Bronchial epithelial cell (primary cell): ENCODE results near the gene ZNF750. TPM values are rescaled to one million over a fixed set of nuclear protein-coding genes. Genes with fewer than 3 reads are reported as not detected.

ENCODE experiments used
- DNase-seq: peaks from one replicate; pipeline ENCODE4 v3.0.0-alpha.2; 2010; ENCODE audit warnings: low read depth
- FAIRE-seq: peaks from 2 replicates; lab custom pipeline; 2011; peaks lifted over from hg19 to GRCh38; lab: Jason Lieb, UNC
- H3K27me3 ChIP-seq: 2 replicates; pipeline ENCODE4 v1.5.1; 2011; ENCODE audit warnings: low read length; ENCODE audit not compliant: control insufficient read depth, insufficient read depth
- H3K36me3 ChIP-seq: 2 replicates; pipeline ENCODE4 v1.5.1; 2011; ENCODE audit warnings: low read length; ENCODE audit not compliant: control insufficient read depth, insufficient read depth
- H3K4me3 ChIP-seq: 2 replicates; pipeline ENCODE4 v1.5.1; 2011; ENCODE audit warnings: mild to moderate bottlenecking, low read depth, low read length, control low read depth
- CTCF ChIP-seq: IDR thresholded peaks from 2 replicates; pipeline ENCODE4 v1.5.1; 2011; ENCODE audit warnings: mild to moderate bottlenecking, moderate library complexity, low read length, control low read depth, inconsistent platforms; ENCODE audit not compliant: insufficient read depth, severe bottlenecking
- total RNA-seq: library from RNA; depleted of rRNA; stranded (reverse); fragments of >200 nt; gene quantifications from 2 replicates; pipeline ENCODE4 v1.2.1, GENCODE V29; 2014

Gene ZNF750
- total RNA-seq, 1 donor from 2014 or later: 3.2 TPM

DNA sequence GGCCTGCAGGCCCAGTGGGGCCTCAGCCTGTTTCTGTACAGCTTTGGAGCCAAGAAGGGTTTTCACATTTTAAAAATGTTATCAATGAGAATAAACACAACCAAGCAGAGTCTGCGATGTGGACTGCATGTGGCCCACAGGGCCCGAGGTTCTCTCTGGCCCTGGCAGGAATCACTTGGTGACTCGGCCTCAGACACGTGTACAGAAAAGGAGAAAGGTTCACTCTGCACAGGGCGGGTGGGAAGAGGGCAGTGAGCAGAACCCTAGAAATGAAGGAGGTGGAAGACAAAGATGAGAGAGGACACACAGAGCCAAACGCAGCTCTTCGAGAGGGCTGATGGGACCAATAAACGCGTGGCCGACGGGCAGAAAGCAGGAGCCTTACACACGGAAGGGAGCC lies 11.6 kb upstream of the ZNF750 start:
- Histone ChIP-seq H3K36me3 (no peaks in the 10 kb centered on the region), H3K4me3 (no peak overlapping the region), H3K27me3 (no peaks in the 10 kb centered on the region)
- no peak for TF ChIP-seq CTCF
- DNase-seq: no peak
- FAIRE-seq: no peak

GRCh38 chr17:82849076-82849945 lies 9.5 kb upstream of the ZNF750 start:
- peak; percentile 58 for FAIRE-seq
- no peak for DNase-seq

GRCh38 chr17:82848022-82848592 lies 8.3 kb upstream of the ZNF750 start:
- TF ChIP-seq CTCF: no peak
- no peaks in the 10 kb centered on the region for H3K36me3 ChIP-seq
- no peaks in the 10 kb centered on the region for H3K27me3 ChIP-seq
- peak overlapping the region; percentile 28 for H3K4me3 ChIP-seq
- DNase-seq (peak; percentile 88), FAIRE-seq (no peak)

More at GRCh38 chr17:82849076-82849945, 9.5 kb upstream of the ZNF750 start:
- Histone ChIP-seq H3K27me3 (no peaks in the 10 kb centered on the region), H3K4me3 (no peak overlapping the region), H3K36me3 (no peaks in the 10 kb centered on the region)
- TF ChIP-seq CTCF: no peak

DNA sequence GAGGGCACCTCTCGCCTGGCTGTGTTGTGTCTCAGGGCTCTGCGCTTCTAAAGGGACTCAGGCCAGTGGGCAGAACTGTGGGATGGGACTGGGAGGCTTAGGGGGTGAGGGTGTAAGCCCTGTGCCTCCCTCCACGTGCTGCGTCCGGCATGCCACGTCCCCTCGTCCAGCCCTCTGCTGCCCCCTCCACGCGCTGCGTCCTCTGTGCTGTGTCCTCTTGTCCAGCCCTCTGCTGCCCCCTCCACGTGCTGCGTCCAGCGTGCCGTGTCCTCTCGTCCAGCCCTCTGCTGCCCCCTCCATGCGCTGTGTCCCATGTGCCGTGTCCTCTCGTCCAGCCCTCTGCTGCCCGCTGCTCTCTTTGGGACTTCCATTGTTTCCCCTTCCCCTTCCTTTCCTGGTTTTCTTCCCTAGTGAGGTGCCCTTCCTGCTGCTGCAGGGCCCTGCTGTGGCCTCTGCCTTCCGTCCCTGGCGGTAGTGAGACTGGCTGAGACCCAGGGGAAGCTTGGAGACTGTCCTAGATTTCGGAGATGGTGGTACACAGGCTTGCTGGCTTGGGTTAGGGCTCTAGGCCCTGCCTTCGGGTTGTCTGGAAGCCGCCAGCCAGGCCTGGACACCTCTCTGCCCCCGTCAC lies 6.4 kb upstream of the ZNF750 start:
- FAIRE-seq (no peak), DNase-seq (no peak)
- H3K4me3 ChIP-seq: no peak overlapping the region
- TF ChIP-seq CTCF: no peak
- H3K27me3 ChIP-seq: no peaks in the 10 kb centered on the region
- no peaks in the 10 kb centered on the region for H3K36me3 ChIP-seq

GRCh38 chr17:82845163-82845807 lies 5.5 kb upstream of the ZNF750 start:
- FAIRE-seq (no peak), DNase-seq (no peak)
- Histone ChIP-seq H3K36me3 (no peaks in the 10 kb centered on the region), H3K27me3 (no peaks in the 10 kb centered on the region), H3K4me3 (no peak overlapping the region)
- TF ChIP-seq CTCF: no peak
